Loucy (cell line): ENCODE measurements around the gene UCHL1.

Experiments used
- CTCF ChIP-seq: fragments of 200-600 bp; sonication (generic); conservative IDR thresholded peaks from 2 replicates; pipeline ENCODE4 v1.5.1; 2014; ENCODE audit warnings: mild to moderate bottlenecking, antibody characterized with exemption, low read length
- EZH2phosphoT487 ChIP-seq: fragments of 200-600 bp; IDR thresholded peaks from 2 replicates; pipeline ENCODE4 v1.6.1; 2018; ENCODE audit warnings: antibody characterized with exemption, mild to moderate bottlenecking, moderate library complexity, borderline replicate concordance

GRCh38 chr4:41257257-41257901 lies 651 bp downstream of the UCHL1 start:
- TF ChIP-seq CTCF: no peak
- TF ChIP-seq EZH2phosphoT487: no peak
